Lung (tissue), 12 donors: Measurements from ENCODE around the gene SEMA5B. TPM values are rescaled to one million over a fixed set of nuclear protein-coding genes. Genes with fewer than 3 reads are reported as not detected.

Source experiments
- ATAC-seq: fragments of 200-7000 bp; cut with Tn5 transposase; one replicate; pipeline ENCODE4 v1.9.1; 2020; ENCODE audit warnings: moderate number of reproducible peaks; ENCODE audit not compliant: insufficient read depth, low FRiP score
- DNase-seq, 3 donors: peaks; one replicate each; pipeline ENCODE4 v3.0.0-alpha.2; 2013 to 2017
- H3K27ac ChIP-seq, 2 donors: one replicate each; pipeline ENCODE4 v1.5.1; 2013; ENCODE audit warnings: mild to moderate bottlenecking in 2 of 2, moderate library complexity in 2 of 2, control low read depth in 1 of 2, inconsistent platforms in 1 of 2, low read depth in 1 of 2, low read length in 1 of 2
- H3K27me3 ChIP-seq, 3 donors: one replicate each; pipeline ENCODE4 v1.5.1; 2013; ENCODE audit warnings: low read length in 2 of 3; ENCODE audit not compliant: control insufficient read depth in 3 of 3, insufficient read depth in 3 of 3
- H3K36me3 ChIP-seq, 4 donors: one replicate each; pipeline ENCODE4 v1.5.1; 2013; ENCODE audit warnings: low read length in 4 of 4, mild to moderate bottlenecking in 1 of 4, moderate library complexity in 1 of 4; ENCODE audit not compliant: control insufficient read depth in 4 of 4, insufficient read depth in 4 of 4
- H3K4me1 ChIP-seq, 5 donors: one replicate each; pipeline ENCODE4 v1.5.1; 2013; ENCODE audit warnings: low read length in 5 of 5, mild to moderate bottlenecking in 2 of 5, moderate library complexity in 1 of 5; ENCODE audit not compliant: control insufficient read depth in 5 of 5, insufficient read depth in 5 of 5
- H3K4me3 ChIP-seq: one replicate; pipeline ENCODE4 v1.5.1; 2013; ENCODE audit warnings: mild to moderate bottlenecking, control low read depth, moderate library complexity
- H3K9ac ChIP-seq, 2 donors: one replicate each; pipeline ENCODE4 v1.5.1; 2013; ENCODE audit warnings: low read length in 2 of 2, control low read depth in 1 of 2; ENCODE audit not compliant: insufficient read depth in 1 of 2
- H3K9me3 ChIP-seq, 4 donors: one replicate each; pipeline ENCODE4 v1.5.1; 2013; ENCODE audit warnings: low read length in 3 of 4, mild to moderate bottlenecking in 1 of 4, moderate library complexity in 1 of 4; ENCODE audit not compliant: control insufficient read depth in 4 of 4, insufficient read depth in 3 of 4
- CTCF ChIP-seq: IDR thresholded peaks from 2 replicates; pipeline ENCODE4 v1.5.1; 2012; ENCODE audit warnings: mild to moderate bottlenecking; ENCODE audit errors: control extremely low read depth, extremely low read depth
- whole genome bisulfite sequencing, 2 donors: extraction: QIAGEN DNeasy Blood & Tissue Kit; methylation state at CpG; one replicate each; pipeline ENCODE4 v1.1.7; 2013; 5-methylcytosine and 5-hydroxymethylcytosine counted together
- polyA plus RNA-seq, 2 donors: library from polyadenylated mRNA; stranded (reverse); fragments of 200-250 nt; gene quantifications; one replicate each; pipeline ENCODE4 v1.2.1, GENCODE V29; 2013
- total RNA-seq, 2 donors: library from RNA; depleted of rRNA in 1 of 2; stranded (reverse); fragments of >200 nt in 1 of 2; gene quantifications; one replicate each; pipeline ENCODE4 v1.2.1, GENCODE V29; 2014 to 2021
- donor health status: control.
- donor health status: control.
- donor health status: Bipolar disorder and iron deficiency.
- donor health status: healthy.
- donor health status: DM: yes; HTN: yes; CAD: no.

SEMA5B gene
- total and polyA plus RNA-seq, 4 donors = 0.30 to 2.2 (median 0.48) TPM

GRCh38 chr3:122992676-122993075, 34.9 kb downstream of the SEMA5B start:
- no peak for DNase-seq
- no peak overlapping the region for H3K4me3 ChIP-seq
- ATAC-seq = no peak
- H3K9me3 ChIP-seq = peaks cover 0 to under 1% (median 0%) of the 10 kb centered on the region in 4 donors
- no peaks in the 10 kb centered on the region for H3K36me3 ChIP-seq
- peaks cover 0 to 20% (median 0%) of the 10 kb centered on the region in 5 donors for H3K4me1 ChIP-seq
- H3K9ac ChIP-seq = no peak overlapping the region
- H3K27me3 ChIP-seq = peaks cover 0 to 4% (median 0%) of the 10 kb centered on the region in 3 donors
- WGBS, 2 donors = 81 to 88% methylated on average over 9 of the region's 9 CpGs
- no peak for TF ChIP-seq CTCF
- no peak overlapping the region for H3K27ac ChIP-seq

GRCh38 chr3:122992133-122992532, 35.4 kb downstream of the SEMA5B start:
- Histone ChIP-seq H3K36me3 (no peaks in the 10 kb centered on the region), H3K4me1 (peaks cover 0 to 20% (median 0%) of the 10 kb centered on the region in 5 donors), H3K27me3 (peaks cover 0 to 4% (median 0%) of the 10 kb centered on the region in 3 donors), H3K4me3 (no peak overlapping the region), H3K27ac (no peak overlapping the region), H3K9me3 (no peaks in the 10 kb centered on the region), H3K9ac (no peak overlapping the region)
- WGBS, 2 donors = 60 to 62% methylated on average over 6 of the region's 6 CpGs
- ATAC-seq (no peak), DNase-seq (no peak)
- TF ChIP-seq CTCF = no peak

- TF ChIP-seq CTCF = no peak
- H3K36me3 ChIP-seq = no peaks in the 10 kb centered on the region
- ATAC-seq = no peak
- peaks cover 0 to 4% (median 0%) of the 10 kb centered on the region in 3 donors for H3K27me3 ChIP-seq
- no peak overlapping the region for H3K27ac ChIP-seq
- no peak overlapping the region for H3K4me3 ChIP-seq
- peaks cover 0 to 15% (median 5%) of the 10 kb centered on the region in 5 donors for H3K4me1 ChIP-seq
- H3K9ac ChIP-seq = no peak overlapping the region
- no peaks in the 10 kb centered on the region for H3K9me3 ChIP-seq
- WGBS, 2 donors = 86 to 89% methylated on average over 8 of the region's 8 CpGs
- no peak for DNase-seq
These were observed 36.2 kb downstream of the SEMA5B start for GRCh38 chr3:122991236-122991985.
